ENCODE measurements around the gene PPP1R16B.

The PPP1R16B gene

GRCh38 chr20:38897267-38897666 is 91.8 kb downstream of the PPP1R16B start:
- no peak for DNase-seq

- DNase-seq = no peak
Observed at GRCh38 chr20:38900606-38901005, 95.1 kb downstream of the PPP1R16B start.

GRCh38 chr20:38902601-38903000 is 97.1 kb downstream of the PPP1R16B start:
- DNase-seq = no peak

GRCh38 chr20:38903335-38903734 is 97.8 kb downstream of the PPP1R16B start:
- no peak for DNase-seq

- no peak for DNase-seq
Observed at GRCh38 chr20:38905375-38905774, 99.9 kb downstream of the PPP1R16B start.

GRCh38 chr20:38907918-38908677 is 102.6 kb downstream of the PPP1R16B start:
- DNase-seq = no peak

GRCh38 chr20:38915355-38915754 is 109.9 kb downstream of the PPP1R16B start:
- no peak for DNase-seq

- no peak for DNase-seq
Observed at GRCh38 chr20:38917657-38918056, 112.2 kb downstream of the PPP1R16B start.

- no peak for DNase-seq
Observed at GRCh38 chr20:38918172-38918571, 112.7 kb downstream of the PPP1R16B start.

GRCh38 chr20:38919683-38920082 is 114.2 kb downstream of the PPP1R16B start:
- DNase-seq = no peak

- DNase-seq = no peak
Observed at GRCh38 chr20:38920411-38920810, 114.9 kb downstream of the PPP1R16B start.

- DNase-seq = no peak
Observed at GRCh38 chr20:38920851-38921250, 115.4 kb downstream of the PPP1R16B start.

GRCh38 chr20:38924718-38925117 is 119.2 kb downstream of the PPP1R16B start:
- DNase-seq = no peak

GRCh38 chr20:38926142-38926933 is 120.8 kb downstream of the PPP1R16B start, which contains the start of gene FAM83D:
Gene FAM83D (plus strand): TSS chr20:38926417. CDS start chr20:38926443, 26 bp downstream.
- DNase-seq = peak; percentile 96

- DNase-seq = peak; percentile 25
Observed at GRCh38 chr20:38926934-38927616, 121.6 kb downstream of the PPP1R16B start.

- no peak for DNase-seq
Observed at GRCh38 chr20:38927902-38928578, 122.5 kb downstream of the PPP1R16B start.

- DNase-seq = no peak
Observed at GRCh38 chr20:38930242-38930569, 124.7 kb downstream of the PPP1R16B start.

- no peak for DNase-seq
Observed at GRCh38 chr20:38931984-38932383, 126.5 kb downstream of the PPP1R16B start.

GRCh38 chr20:38932457-38933120 is 127.1 kb downstream of the PPP1R16B start:
- DNase-seq = no peak

- no peak for DNase-seq
Observed at GRCh38 chr20:38934530-38934929, 129.0 kb downstream of the PPP1R16B start.

GRCh38 chr20:38935285-38935684 is 129.8 kb downstream of the PPP1R16B start:
- no peak for DNase-seq

GRCh38 chr20:38935967-38936407 is 130.5 kb downstream of the PPP1R16B start:
- no peak for DNase-seq

All from fibroblast of skin of back (primary cell).